GM21619 (cell line): Measurements from ENCODE around the gene TSSC4.
A peak's percentile ranks its signal among the peaks of the same experiment; 100 is the strongest.

Experiments
- ATAC-seq: cut with Tn5 transposase; IDR thresholded peaks from one replicate; pipeline ENCODE4 v1.9.1; 2021; ENCODE audit not compliant: unreplicated experiment

TSSC4 gene

DNA sequence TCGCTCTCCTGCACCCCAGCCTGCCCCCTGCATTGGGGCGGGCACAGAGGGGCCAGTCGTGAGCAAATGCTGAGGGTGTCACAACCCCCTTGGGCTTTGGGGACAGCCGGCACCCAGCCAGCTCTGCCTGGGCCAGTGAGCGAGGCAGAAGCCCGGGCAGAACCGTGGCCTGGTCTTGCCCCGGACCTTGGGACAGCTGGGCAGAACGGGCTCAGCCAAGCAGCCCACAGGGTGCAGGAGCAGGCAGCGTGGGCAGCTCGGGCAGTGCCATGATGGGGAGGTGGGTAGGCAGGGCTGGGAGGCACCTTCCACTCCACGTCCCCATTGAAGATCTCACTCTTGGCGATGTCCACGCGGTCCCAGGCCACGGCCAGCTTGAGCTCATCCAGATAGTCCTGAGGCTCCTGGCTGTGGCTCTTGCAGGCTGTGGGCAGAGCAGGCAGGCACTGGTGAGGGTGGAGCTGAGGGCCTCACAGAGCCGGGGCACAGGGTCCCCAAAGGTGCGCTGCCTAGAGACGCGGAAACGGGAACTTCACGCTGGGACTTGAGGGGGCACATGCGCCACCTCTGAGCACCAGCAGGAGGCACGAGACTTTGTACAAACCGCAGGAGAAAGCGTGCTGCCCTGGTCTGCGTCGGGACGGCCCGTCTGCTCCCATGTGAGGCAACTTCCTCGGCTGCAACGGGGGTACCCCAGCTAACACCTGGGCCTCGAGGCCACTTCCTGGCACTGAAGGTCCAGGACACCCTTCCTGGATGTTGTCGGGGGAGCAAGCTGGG lies 15.2 kb downstream of the TSSC4 start:
- no peak for ATAC-seq

DNA sequence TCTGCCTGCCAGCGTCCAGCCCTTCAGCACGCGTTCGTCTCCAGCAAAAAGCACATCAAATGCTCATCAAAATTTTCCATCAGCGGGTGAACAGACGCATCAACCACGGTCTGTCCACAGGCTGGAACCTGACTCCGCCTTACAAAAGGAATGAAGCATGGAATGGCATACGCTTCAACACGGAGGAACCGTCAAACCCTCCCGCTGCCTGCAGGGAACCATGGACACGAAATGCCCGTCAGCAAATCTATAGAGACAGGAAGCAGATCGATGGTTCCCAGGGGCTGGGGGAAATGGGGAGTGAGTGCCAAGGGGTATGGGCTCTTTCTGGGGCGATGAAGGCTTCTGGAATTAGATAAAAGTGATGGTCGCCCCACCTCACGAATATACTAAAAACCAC lies 16.2 kb downstream of the TSSC4 start:
- no peak for ATAC-seq

DNA sequence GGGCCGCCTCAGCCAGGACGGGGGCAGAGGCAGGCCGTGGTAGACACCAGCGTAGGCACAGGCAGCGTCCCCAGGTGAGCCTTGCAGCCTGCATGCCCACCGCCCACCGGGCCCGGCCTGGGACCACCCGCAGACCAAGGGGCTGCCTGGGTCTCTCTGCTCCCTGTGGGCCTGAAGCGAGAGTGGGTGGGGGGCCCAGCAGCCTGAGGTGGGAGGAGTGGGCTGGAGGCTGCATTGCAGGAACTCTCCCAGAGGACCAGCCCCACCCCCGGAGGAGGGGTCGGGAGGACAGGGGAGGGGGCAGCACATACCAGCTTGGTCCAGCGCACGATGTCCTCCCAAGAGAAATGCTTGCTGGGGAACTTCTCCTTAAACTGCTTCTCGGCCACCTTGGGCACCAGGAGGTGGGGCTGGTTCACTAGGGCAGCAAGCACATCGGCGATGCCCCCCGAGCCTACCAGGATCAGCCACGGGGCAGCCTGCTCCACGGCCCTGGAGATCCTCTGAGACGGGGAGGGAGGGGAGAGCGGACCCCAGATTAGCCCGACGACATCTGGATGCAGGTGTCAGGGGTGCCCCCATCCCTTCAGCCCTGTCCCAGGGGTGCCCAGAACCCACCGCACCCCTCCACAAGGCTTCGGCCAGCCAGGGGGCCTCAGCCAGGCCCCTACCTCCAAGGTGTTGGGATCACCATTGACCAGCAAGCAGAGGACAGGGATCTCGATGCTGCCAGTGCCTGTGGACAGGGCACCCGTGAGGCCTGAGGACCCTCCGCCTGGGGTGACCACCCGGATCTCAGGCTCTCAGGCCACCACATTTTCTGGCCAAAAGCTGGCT lies 17.5 kb downstream of the TSSC4 start:
- no peak for ATAC-seq

DNA sequence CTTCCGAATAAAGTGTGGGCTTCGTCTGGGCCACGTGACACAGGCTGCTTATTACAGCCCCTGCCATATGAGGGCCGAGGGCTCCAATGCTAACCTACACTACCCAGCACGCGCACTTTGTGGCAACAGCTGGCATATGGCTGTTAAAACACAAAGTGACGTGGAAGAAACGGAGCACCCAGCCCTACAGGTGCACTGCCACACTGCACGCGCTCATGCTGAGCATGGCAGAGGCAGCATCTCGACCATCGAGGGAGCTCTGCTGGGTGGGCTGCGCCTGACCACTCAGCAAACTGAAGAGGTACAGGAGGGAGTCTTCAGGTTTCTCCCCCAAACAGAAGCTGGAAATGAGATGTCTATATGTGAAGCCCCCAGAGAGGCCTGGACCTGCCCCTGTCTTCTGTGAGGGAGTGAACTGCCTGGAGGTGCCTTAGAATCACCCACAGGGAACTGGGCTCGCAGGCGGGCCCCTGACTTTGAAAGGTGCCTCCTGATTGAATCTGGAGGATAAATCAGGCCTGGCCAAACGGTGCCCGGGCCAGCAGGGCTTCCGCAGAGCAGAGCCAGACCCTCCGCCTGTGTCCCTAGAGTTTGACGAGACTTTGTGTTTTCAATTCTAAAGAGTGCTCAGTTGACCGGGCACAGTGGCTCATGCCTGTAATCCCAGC lies 18.3 kb downstream of the TSSC4 start:
- no peak for ATAC-seq

DNA sequence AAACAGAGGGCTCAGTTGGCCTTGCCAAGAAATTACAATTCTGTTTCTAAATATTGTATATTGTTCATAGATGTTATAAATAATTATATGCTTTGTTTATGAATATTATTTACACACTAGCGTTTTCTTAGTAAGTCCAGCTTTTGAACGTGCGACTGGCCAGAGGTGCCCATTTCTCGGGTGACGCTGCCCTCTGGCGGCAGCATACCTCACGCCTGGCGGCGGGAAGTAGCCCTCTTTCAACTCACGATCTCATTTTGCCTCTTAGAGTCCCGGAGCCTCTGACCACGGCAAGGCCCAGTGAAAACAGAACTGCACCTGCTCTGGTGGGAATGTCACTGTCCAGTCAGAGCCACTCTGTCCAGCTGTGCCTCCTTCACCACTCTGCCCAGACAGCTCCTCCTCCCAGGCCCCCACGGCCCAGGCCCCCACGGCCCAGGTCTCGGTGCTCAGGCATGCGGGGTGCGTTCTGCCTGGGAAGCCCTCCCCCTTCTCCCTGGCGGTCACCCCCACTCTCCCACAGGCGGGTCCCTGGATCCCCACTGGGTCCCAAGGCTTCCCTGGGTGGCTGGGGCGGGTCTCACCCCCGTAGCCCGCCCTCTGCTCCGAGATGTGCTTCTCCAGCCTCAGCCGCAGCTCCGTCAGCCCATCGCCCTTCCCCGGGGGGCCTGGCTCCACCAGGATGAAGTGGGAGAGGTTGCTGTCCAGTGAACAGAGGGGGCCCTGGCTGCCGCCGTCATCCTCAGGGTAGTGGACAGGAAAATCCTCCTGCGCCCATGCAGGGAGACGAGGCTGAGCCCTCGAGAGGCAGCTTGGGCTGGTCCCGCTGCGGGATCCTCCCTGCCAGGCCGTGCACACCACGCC lies 19.3 kb downstream of the TSSC4 start:
- no peak for ATAC-seq

DNA sequence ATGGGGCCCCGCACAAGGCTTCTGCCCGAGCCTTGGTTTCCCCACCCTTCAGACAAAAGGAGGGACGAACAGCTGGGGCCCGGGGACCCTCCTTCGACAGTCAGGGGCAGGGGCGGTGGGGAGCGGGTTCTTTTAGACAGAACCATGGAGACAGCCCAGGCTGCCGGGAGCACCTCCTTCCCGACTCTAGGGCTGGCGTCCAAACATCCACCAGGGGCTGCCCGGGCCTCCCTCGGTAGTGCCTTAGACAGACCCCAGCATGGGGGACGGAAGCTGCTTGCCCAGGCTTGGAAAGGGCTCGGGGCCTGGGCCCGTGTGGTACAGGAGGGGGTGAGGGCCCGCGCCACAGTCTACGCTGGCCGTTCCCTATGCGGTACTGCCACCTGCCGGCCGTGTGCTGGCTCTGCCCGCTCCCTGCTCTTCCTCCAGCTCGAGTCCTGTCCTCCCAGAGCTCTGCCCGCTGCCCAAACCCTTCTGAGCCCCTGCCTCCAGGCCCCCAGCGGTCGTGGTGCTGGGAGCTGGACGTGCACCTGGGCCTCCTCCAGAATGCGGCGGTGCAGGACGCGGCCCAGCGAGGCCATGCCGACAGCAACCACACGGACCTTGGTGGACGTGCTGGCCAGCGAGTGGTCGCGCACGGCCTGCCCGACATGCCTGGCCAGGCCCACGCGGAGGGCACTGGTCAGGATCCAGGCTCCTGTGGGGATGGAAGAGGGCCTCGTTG lies 20.1 kb downstream of the TSSC4 start:
- peak; percentile 75 for ATAC-seq

DNA sequence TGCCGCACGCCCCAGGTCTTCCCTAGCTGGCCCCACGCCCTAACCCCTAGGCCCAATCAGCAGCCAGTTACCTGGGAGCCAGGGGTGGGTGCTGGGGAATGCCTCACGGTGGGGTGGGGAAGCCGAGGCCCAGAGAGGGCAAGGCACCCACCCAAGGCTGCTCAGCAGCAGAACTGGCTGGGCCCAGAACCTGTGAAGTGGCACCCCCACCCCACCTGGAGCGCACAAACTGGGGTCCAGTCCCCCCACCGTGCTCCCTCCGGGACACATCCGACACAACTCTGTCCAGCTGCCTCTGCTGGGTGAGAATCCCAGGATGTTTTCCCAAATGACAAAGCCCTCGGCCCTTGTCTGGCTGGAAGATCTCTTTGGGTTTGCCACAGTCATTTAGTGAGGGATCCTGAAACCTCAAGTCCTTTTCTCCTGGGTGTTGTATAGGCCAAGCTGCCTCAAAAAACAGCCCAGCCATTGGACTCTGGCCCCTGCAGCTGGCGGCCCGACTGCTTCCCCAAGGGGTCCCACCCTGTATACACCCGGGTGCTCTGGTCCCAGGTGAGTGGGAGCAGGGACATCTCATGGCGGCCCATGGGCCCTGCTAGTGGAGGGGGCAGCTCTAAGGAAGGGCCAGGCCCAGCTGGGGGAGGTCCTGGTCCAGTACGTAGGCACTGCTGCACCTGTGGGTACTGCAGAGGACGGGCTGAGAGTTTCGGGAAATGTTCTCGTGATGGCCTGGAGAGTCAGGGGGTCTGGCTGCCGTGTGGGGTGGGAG lies 20.9 kb downstream of the TSSC4 start:
- no peak for ATAC-seq

DNA sequence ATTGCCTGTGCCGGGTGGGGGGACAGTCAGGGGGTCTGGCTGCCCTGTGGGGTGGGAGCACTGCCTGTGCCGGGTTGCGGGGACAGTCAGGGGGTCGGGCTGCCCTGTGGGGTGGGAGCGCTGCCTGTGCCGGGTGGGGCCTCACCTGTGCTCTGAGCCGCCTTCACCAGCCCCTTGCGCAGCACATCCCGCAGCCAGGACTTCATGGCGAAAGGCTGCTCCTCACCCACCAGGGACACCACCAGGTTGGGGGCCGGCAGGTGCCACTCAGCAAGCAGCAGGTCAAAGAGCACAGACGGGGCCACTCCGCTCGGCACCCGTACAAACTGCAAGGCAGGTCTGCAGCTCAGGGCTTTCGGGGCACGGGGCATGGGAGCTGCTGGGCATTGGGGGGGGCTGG lies 21.4 kb downstream of the TSSC4 start:
- no peak for ATAC-seq

DNA sequence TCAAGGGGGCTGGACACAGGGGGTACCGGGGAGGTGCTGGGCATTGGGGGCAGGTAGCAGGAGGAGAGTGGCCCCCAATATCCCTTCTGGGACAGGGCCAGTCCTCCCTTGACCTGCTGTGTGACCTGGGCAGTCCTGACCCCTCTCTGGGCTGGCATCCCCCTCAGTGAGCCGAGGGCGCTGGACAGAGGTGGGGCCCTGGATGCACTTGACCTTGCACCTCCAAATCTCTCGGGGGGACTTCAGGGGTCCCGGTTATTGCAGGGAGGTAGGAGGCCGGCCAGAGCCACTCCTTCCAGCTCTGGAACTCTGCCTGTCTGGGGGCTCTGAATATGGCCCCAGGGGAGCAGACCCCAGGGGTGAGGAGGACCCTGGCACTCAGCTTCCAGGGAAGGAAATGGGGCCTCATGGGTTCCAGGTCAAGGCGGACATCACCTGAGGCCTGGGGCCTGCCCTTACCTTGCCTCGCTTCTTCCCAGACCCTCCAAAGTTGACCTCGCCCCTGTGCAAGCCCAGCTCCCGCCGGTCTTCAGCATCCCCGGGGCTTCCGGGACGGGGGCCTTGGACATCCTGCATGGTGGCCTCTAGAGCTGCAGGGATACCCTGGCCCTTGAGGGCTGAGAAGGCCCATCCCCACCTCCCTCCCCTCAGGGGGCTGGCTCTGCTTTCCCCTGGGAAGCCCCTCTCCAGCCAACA lies 22.1 kb downstream of the TSSC4 start:
- ATAC-seq = no peak

DNA sequence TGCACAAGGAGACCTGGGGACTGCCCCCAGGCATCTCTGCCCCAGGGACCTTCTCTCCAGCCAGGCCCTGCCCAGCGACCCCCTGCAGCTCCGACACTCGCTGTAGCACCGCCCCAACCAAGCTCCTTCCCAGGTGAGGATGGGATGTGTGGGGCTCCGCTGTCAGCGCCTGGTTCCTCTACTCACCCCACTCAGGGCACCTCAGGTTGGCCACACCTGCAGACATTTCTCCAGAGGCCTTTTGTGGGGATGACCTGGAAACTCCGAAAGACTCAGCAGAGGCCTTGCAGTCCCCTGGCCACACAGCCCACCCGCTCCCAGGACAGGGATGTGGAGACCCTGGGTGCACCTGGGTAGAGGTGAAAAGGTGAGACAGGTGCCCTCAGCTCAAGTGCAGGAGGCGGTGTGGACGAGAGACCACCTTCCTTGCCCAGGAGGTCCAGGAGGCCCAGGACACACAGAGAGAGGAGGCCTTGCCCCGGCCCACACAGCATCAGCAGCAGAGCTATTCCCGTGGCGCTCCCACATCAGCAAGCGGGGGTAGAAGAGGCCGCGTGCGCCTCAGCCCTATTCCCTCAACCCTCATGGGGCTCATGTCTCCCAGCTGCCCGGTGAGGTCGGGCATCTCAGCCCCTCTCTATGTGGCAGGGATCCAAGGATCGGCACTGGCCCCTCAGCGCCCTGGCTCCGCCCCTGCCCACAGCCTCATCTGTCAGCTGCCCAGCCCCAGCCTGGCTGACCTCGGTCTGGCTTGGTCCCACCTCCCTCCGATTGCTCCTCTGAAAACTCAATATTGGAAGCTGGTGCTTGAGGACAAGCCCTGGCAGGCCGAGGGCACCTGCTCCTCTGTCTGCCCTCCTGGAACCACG lies 22.8 kb downstream of the TSSC4 start:
- no peak for ATAC-seq

DNA sequence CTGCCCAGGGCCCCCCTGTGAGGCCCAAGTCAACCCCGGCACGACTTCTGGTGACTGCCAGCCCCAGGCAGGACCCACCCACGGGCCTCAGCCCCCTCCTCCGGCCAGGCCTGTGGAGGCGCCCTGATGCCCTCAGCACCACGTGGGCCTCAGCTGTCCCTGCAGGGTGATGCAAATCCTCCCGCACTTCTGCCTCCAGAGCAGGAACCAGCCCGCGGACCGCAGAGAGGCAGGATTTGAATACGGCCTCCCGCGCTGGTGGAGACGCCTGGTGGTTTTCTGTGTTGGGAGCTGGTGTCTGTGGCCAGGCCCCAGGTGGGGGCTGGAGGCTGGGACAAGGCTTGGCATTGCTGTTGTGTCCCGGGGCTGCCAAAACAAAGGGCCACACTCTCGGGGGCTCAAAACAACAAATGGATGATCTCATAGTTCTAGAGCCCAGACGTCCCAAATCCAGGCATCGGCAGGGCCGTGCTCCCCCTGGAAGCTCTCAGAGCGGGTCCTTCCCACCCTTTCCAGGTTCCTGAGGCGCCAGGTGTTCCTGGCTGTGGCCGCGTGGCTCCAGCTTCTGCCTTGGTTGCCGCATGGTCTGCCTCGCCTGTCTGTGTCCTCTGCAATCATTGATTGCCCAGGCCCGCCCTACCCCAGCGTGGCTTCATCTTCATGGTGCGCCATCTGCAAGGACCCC lies 24.4 kb downstream of the TSSC4 start:
- ATAC-seq = no peak

DNA sequence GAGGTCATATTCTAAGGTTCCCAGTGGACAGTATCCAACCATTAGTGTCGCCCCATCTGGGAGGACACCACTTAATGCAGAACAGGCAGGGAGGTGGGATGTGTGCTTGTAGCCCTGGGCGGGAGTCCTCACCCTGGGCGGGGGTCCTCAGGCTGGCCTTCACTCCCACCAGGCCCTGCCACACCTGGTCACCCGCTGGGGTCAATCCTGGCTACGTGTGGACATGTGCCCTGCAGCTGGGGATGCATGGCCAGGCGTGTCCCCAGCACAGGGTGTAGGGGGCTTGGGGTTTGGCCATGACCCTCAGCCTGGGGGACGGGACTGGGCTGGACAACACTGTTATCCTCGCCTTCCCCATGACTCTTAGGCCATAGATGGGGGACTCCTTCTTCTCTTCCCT lies 25.0 kb downstream of the TSSC4 start:
- ATAC-seq = no peak

DNA sequence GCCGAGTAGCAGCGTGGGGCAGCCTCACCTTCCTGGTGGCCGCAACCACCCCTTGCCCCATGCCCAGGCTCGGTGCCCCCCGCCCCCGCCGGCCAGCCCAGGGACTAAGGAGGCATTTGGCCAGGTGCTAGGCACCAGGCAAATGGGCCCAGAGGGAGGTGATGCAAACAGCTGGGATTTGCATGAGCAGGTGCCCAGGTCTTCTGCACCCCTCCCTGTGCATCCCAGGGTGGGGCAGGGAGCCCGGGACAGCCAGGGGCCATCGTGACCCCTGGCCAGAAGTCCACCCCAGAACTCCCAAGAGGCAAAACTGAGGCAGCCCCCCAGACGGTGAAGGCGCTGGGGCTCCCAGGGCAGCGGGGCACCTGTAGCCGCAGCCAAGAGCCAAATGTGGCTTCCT lies 25.7 kb downstream of the TSSC4 start:
- no peak for ATAC-seq

DNA sequence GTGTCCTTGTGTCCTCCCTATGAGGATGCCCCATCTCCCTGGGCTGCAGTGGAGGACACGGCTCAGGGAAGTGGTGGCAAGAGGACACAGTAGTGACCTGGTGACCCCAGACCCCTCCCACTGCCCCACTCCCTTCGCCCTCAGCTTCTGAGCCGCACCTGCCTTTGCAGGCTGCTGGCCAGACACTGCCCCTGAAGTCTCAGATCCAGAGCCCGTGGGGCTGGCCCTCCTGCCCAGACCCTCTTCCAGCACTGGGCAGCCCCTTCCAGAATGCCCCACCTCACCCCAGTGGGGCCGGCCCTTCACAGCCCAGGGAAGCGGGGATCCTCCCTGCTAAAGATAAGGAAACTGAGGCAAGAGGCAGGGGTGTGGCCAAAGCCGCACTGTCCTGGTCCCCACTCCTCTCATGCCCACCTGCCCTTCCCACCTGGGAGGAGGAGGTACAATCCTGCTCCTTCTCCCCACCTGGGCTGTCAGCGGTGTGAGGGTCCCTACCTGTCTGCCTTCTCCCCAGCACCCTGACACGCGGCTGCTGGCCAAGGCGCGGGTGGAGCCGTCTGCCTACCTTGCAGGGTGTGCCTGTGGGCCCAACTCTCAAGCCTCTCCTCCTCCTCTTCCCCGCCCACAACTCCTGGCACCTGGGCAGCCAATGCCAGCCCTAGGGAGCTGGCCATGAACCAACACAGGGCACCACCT lies 26.4 kb downstream of the TSSC4 start:
- no peak for ATAC-seq

DNA sequence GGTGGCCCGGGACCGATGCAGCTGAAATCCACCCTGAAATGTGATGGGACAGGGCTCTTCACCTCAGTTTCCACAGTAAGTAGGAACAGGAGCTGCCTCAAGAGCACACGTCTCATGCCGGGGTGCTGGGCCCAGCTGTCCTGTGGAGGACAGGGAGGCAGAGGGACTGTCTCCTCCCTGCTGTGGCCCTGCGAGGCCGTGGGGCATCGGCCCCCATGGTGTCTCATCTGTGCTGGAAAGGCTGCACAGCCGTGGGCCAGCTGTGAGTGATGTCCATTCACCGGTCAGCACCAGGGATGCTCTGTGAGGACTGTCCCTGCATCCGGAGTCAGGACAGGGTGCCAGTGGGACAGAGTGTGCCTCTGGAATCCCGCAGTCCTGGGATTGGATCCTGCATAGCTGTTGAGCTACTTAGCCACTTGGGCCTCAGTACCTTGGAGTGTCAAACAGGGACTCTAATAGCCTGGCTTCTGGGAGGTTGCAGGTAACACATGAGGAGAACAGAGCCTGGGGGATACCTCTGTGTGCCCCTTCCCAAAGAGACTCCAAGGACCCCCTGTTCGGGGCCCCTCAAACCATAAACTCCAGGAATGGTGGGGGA lies 27.3 kb downstream of the TSSC4 start:
- no peak for ATAC-seq

DNA sequence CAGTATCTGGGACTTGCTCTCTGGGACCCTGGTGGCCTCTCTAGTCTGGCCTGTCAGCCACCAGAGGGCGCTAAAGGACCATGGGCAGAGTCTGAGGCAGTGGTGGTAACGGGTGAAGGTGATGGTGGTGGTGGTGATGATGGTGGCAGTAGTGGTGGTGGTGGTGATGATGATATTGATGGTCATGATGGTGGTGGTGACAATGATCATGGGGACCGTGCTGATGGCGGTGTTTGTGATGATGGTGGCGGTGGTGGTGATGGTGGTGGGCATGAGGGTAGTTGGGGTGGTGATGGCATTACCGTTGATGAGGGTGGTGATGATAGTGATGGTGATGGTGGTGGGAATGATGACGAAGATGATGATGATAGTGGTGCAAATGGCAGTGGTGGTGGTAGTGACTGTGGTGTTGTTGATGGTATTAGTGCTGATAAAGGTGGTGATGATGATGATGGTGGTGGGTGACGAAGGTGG lies 27.8 kb downstream of the TSSC4 start:
- ATAC-seq = no peak
